Testis (tissue), 3 donors: ENCODE measurements around the gene ARHGEF28. TPM values are rescaled to one million over a fixed set of nuclear protein-coding genes. Genes with fewer than 3 reads are reported as not detected.

Experiments used
- DNase-seq: peaks from one replicate; pipeline ENCODE4 v3.0.0-alpha.2; 2019
- H3K27ac ChIP-seq, 2 donors: fragments of 200-600 bp; sonication (generic); one replicate each; pipeline ENCODE4 v1.5.1; 2019
- H3K27me3 ChIP-seq: fragments of 200-600 bp; sonication (generic); one replicate; pipeline ENCODE4 v1.5.1; 2019
- H3K36me3 ChIP-seq: fragments of 200-600 bp; sonication (generic); one replicate; pipeline ENCODE4 v1.5.1; 2017; ENCODE audit warnings: low read depth; ENCODE audit errors: missing control alignments
- H3K4me1 ChIP-seq: fragments of 200-600 bp; sonication (generic); one replicate; pipeline ENCODE4 v1.5.1; 2019
- H3K4me3 ChIP-seq, 2 donors: fragments of 200-600 bp; sonication (generic); one replicate each; pipeline ENCODE4 v1.5.1; 2017 to 2019
- H3K9me3 ChIP-seq: fragments of 200-600 bp; sonication (generic); one replicate; pipeline ENCODE4 v1.5.1; 2017
- CTCF ChIP-seq, 3 experiments: fragments of 450-650 bp in 2 of 3; fragments of 200-600 bp in 1 of 3; sonication (generic) in 1 of 3; IDR thresholded peaks; one replicate each; pipeline ENCODE4 v1.5.1; 2016 to 2019; ENCODE audit warnings: antibody characterized with exemption in 3 of 3, mild to moderate bottlenecking in 2 of 3, moderate library complexity in 1 of 3
- POLR2A ChIP-seq: fragments of 450-650 bp; IDR thresholded peaks from one replicate; pipeline ENCODE4 v1.6.1; 2017; ENCODE audit warnings: antibody characterized with exemption, mild to moderate bottlenecking, moderate library complexity
- WGBS, 2 donors: methylation state at CpG; one replicate each; pipeline ENCODE4 v1.1.5; 2018; 5-methylcytosine and 5-hydroxymethylcytosine counted together
- intact Hi-C: fragments of 100-400 bp; cut with DNase I; formaldehyde crosslinking; loops from one replicate; pipeline ENCODE4 v1.15.1; 2023; ENCODE audit warnings: low total_unique reads
- polyA plus RNA-seq: library from polyadenylated mRNA; stranded (reverse); fragments of 350-450 nt; fragmentation: Illumina TruSeq; extraction: RNeasy Lipid Tissue Mini Kit (QIAGEN cat#74804); gene quantifications from one replicate; pipeline ENCODE4 v1.2.3, GENCODE V29; 2014; ENCODE audit warnings: low read depth, low replicate concordance; ENCODE audit not compliant: insufficient read depth
- total RNA-seq, 2 donors: library from RNA; depleted of rRNA; stranded (reverse); fragments of >200 nt; gene quantifications; one replicate each; pipeline ENCODE4 v1.2.3, GENCODE V29; 2016

ARHGEF28 gene
- total and polyA plus RNA-seq, 3 donors from 2014 or later: 3.9 to 8.7 (median 8.0) TPM

GRCh38 chr5:73975845-73976244 lies 349.8 kb downstream of the ARHGEF28 start:
- DNase-seq: no peak
- Histone ChIP-seq H3K9me3 (no peaks in the 10 kb centered on the region), H3K27ac (no peak overlapping the region), H3K4me3 (no peak overlapping the region), H3K27me3 (no peaks in the 10 kb centered on the region), H3K36me3 (no peaks in the 10 kb centered on the region), H3K4me1 (no peaks in the 10 kb centered on the region)
- WGBS, 2 donors: 84 to 93% methylated on average over 4 of the region's 4 CpGs
- no peak for TF ChIP-seq POLR2A
- no peak for TF ChIP-seq CTCF (IDR thresholded peaks at IDR 0.05)
- intact Hi-C loops: no loop called here

- intact Hi-C loops: no loop called here
- H3K27me3 ChIP-seq: no peaks in the 10 kb centered on the region
- no peak for TF ChIP-seq CTCF (IDR thresholded peaks at IDR 0.05)
- TF ChIP-seq POLR2A: no peak
- no peaks in the 10 kb centered on the region for H3K4me1 ChIP-seq
- no peak overlapping the region for H3K4me3 ChIP-seq
- DNase-seq: no peak
- H3K27ac ChIP-seq: no peak overlapping the region
- no peaks in the 10 kb centered on the region for H3K36me3 ChIP-seq
- H3K9me3 ChIP-seq: no peaks in the 10 kb centered on the region
- 64 to 74% methylated on average over 1 of the region's 1 CpG for WGBS, 2 donors
Measured at GRCh38 chr5:73977146-73977545, 351.1 kb downstream of the ARHGEF28 start.

- intact Hi-C loops: no loop called here
- TF ChIP-seq CTCF (IDR thresholded peaks at IDR 0.05) (no peak), POLR2A (no peak)
- no peaks in the 10 kb centered on the region for H3K9me3 ChIP-seq
Measured at GRCh38 chr5:73979321-73979720, 353.3 kb downstream of the ARHGEF28 start.

GRCh38 chr5:73981704-73982103 lies 355.7 kb downstream of the ARHGEF28 start:
- DNase-seq: no peak
- Histone ChIP-seq H3K36me3 (no peaks in the 10 kb centered on the region), H3K27me3 (no peaks in the 10 kb centered on the region), H3K4me1 (no peaks in the 10 kb centered on the region), H3K27ac (no peak overlapping the region), H3K4me3 (no peak overlapping the region), H3K9me3 (no peaks in the 10 kb centered on the region)
- 91 to 95% methylated on average over 5 of the region's 5 CpGs for WGBS, 2 donors
- intact Hi-C loops: no loop called here
- no peak for TF ChIP-seq POLR2A
- TF ChIP-seq CTCF (IDR thresholded peaks at IDR 0.05): no peak

More at GRCh38 chr5:73979321-73979720, 353.3 kb downstream of the ARHGEF28 start:
- no peak for DNase-seq
- H3K4me3 ChIP-seq: no peak overlapping the region
- H3K27ac ChIP-seq: no peak overlapping the region
- H3K27me3 ChIP-seq: no peaks in the 10 kb centered on the region
- H3K36me3 ChIP-seq: no peaks in the 10 kb centered on the region
- H3K4me1 ChIP-seq: no peaks in the 10 kb centered on the region
- 91 to 93% methylated on average over 3 of the region's 3 CpGs for WGBS, 2 donors

- WGBS, 2 donors: 52 to 80% methylated on average over 1 of the region's 1 CpG
- no peak for DNase-seq
Measured at GRCh38 chr5:73983644-73984043, 357.6 kb downstream of the ARHGEF28 start.

More at GRCh38 chr5:73983644-73984043, 357.6 kb downstream of the ARHGEF28 start:
- no peaks in the 10 kb centered on the region for H3K27me3 ChIP-seq
- no peaks in the 10 kb centered on the region for H3K36me3 ChIP-seq
- intact Hi-C loops: no loop called here
- no peak overlapping the region for H3K4me3 ChIP-seq
- H3K27ac ChIP-seq: no peak overlapping the region
- TF ChIP-seq POLR2A: no peak
- TF ChIP-seq CTCF (IDR thresholded peaks at IDR 0.05): no peak
- no peaks in the 10 kb centered on the region for H3K4me1 ChIP-seq
- H3K9me3 ChIP-seq: no peaks in the 10 kb centered on the region
